Lower leg skin (tissue), 3 donors: ENCODE data around the gene NDUFB10.

Experiments used
- POLR2A ChIP-seq, 2 donors: fragments of 450-650 bp; IDR thresholded peaks; one replicate each; pipeline ENCODE4 v1.6.1; 2016 to 2017; ENCODE audit warnings: antibody characterized with exemption in 2 of 2, mild to moderate bottlenecking in 1 of 2, moderate library complexity in 1 of 2
- TF ChIP-seq, protein P1 (sequence below), 3 donors: fragments of 450-650 bp; IDR thresholded peaks; one replicate each; pipeline ENCODE4 v1.5.1; 2016; ENCODE audit warnings: antibody characterized with exemption in 3 of 3, mild to moderate bottlenecking in 3 of 3, moderate library complexity in 2 of 3

DNA sequence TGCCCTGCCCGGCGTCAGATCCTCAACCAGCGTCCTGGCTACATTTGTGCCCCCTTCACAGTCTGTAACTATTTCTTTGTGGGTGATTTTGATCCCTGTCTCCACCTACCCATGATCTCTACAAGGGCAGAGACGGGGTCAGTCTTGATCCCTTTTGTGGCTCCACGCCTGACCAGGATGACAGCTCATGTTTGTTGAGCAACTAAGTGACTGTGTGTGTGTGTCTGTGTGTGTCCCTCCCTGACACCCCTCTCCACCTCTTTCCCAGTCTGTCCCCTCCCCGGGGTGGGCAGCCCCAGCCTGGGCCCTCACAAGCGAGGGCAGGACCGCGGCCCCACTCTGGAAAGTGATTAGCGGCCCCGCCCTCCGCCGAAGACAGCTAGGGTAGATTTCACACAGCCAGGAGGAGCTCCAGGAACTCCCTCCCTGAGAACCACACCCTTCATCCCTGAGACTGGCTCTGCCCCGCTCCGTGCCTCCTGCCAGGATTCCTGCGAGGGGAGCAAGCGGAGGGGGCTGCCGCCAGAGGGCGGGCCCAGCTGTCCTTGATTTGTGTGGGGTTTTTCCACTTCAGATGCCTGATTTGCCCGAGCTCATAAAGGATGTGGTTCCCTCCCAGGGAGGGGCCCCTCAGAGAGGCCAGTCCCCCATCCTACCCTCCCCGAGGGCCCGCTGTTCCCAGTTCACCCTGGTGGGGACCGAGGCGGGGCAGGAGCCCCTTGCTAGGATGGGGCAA lies 35.9 kb upstream of the NDUFB10 start:
- TF ChIP-seq, protein P1, sequence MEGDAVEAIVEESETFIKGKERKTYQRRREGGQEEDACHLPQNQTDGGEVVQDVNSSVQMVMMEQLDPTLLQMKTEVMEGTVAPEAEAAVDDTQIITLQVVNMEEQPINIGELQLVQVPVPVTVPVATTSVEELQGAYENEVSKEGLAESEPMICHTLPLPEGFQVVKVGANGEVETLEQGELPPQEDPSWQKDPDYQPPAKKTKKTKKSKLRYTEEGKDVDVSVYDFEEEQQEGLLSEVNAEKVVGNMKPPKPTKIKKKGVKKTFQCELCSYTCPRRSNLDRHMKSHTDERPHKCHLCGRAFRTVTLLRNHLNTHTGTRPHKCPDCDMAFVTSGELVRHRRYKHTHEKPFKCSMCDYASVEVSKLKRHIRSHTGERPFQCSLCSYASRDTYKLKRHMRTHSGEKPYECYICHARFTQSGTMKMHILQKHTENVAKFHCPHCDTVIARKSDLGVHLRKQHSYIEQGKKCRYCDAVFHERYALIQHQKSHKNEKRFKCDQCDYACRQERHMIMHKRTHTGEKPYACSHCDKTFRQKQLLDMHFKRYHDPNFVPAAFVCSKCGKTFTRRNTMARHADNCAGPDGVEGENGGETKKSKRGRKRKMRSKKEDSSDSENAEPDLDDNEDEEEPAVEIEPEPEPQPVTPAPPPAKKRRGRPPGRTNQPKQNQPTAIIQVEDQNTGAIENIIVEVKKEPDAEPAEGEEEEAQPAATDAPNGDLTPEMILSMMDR (IDR thresholded peaks at IDR 0.05): no peak
- no peak for TF ChIP-seq POLR2A (IDR thresholded peaks at IDR 0.05)
